Spleen (tissue), 7 donors: Measurements from ENCODE around the gene HACD2.

ENCODE experiments used
- CTCF ChIP-seq, 11 experiments: fragments of 200-600 bp in 7 of 11; fragments of 450-650 bp in 4 of 11; sonication (generic) in 4 of 11; IDR thresholded peaks in 8 of 11; conservative IDR thresholded peaks in 3 of 11; 1 replicate in 7 of 11; 2 replicates in 4 of 11; pipeline versions ENCODE4 v1.4.0 to v1.8.0; 2016 to 2021; ENCODE audit warnings: antibody characterized with exemption in 11 of 11, inconsistent platforms in 4 of 11, mild to moderate bottlenecking in 1 of 11
- POLR2A ChIP-seq, 3 donors: fragments of 450-650 bp; IDR thresholded peaks; one replicate each; pipeline ENCODE4 v1.5.1; 2017; ENCODE audit warnings: antibody characterized with exemption in 3 of 3, mild to moderate bottlenecking in 1 of 3
- POLR2AphosphoS5 ChIP-seq, 3 donors: sonication (generic); formaldehyde crosslinking; IDR thresholded peaks; one replicate each; pipeline ENCODE4 v1.5.1; 2017; ENCODE audit warnings: antibody characterized with exemption in 3 of 3
- donor health status: DM: no; HTN: no; CAD: no; lungs with moderate emphysema.
- donor health status: DM: no; HTN: no; CAD: no.
- donor health status: DM: no; HTN: no; CAD: no.

- TF ChIP-seq CTCF (IDR thresholded peaks at IDR 0.05 in 8 of 11, conservative IDR thresholded peaks at IDR 0.05 in 3 of 11), result no peak
- TF ChIP-seq POLR2A (IDR thresholded peaks at IDR 0.05), result no peak
- TF ChIP-seq POLR2AphosphoS5 (IDR thresholded peaks at IDR 0.05), result no peak
Observed at GRCh38 chr3:123535580-123535979, 49.3 kb downstream of the HACD2 start.
